Chondrocyte (in vitro differentiated cells): ENCODE measurements around the gene GFRA1. TPM values are rescaled to one million over a fixed set of nuclear protein-coding genes. Genes with fewer than 3 reads are reported as not detected.

Experiments used
- DNase-seq: peaks from one replicate; pipeline ENCODE4 v3.0.0; 2021; ENCODE audit warnings: mixed read lengths, low spot score
- H3K27ac Mint-ChIP-seq: one replicate; pipeline ENCODE4 v1.8.0; 2021; ENCODE audit warnings: mild to moderate bottlenecking, moderate library complexity, mixed read lengths; ENCODE audit not compliant: unreplicated experiment
- H3K27me3 Mint-ChIP-seq: 2 replicates; pipeline ENCODE4 v1.8.0; 2021; ENCODE audit warnings: low read depth, mixed read lengths
- H3K36me3 Mint-ChIP-seq: 2 replicates; pipeline ENCODE4 v1.8.0; 2021; ENCODE audit warnings: low read depth, mixed read lengths
- H3K4me1 Mint-ChIP-seq: 2 replicates; pipeline ENCODE4 v1.8.0; 2021; ENCODE audit warnings: low read depth, mild to moderate bottlenecking, mixed read lengths
- H3K4me3 Mint-ChIP-seq: one replicate; pipeline ENCODE4 v1.8.0; 2021; ENCODE audit warnings: mild to moderate bottlenecking, moderate library complexity, mixed read lengths; ENCODE audit not compliant: unreplicated experiment
- H3K9me3 Mint-ChIP-seq: 2 replicates; pipeline ENCODE4 v1.8.0; 2021; ENCODE audit warnings: low read depth, mixed read lengths
- CTCF ChIP-seq: fragments of 200-600 bp; sonication (generic); IDR thresholded peaks from 2 replicates; pipeline ENCODE4 v1.5.0; 2021; ENCODE audit warnings: antibody characterized with exemption, mild to moderate bottlenecking, moderate library complexity
- total RNA-seq: library from RNA; stranded (reverse); gene quantifications from 3 replicates; pipeline ENCODE4 v1.2.1, GENCODE V29; 2021

Gene GFRA1
- total RNA-seq, 1 donor from 2014 or later: 79.7 TPM

- peaks cover 2% of the 10 kb centered on the region for H3K9me3 Mint-ChIP-seq
- no peaks in the 10 kb centered on the region for H3K27me3 Mint-ChIP-seq
- no peak for DNase-seq
- peaks cover 2% of the 10 kb centered on the region for H3K36me3 Mint-ChIP-seq
- no peak for TF ChIP-seq CTCF
- no peak overlapping the region for H3K27ac Mint-ChIP-seq
- H3K4me1 Mint-ChIP-seq: peaks cover 40% of the 10 kb centered on the region
- H3K4me3 Mint-ChIP-seq: no peak overlapping the region
Measured at GRCh38 chr10:116251602-116252395, 21.2 kb downstream of the GFRA1 start.

DNA sequence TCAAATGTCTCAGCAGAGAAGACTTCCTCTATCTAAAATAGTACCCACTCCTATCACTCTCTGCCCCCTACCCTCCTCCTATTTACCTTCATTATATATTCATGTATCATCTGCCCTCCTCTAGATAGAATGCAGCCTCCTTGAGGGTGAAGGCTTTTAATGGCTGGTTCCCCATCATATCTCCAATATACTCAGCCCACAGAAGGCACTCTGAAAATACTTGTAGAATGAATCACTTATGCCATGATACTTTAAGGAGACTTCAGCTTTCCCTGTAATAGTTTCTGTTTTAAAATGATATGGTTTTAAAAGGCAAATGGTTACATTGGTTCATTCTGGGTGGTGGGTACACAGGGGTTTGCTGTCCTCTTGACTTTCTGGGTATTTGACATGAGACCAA, 25.3 kb downstream of the GFRA1 start:
- no peak for TF ChIP-seq CTCF
- no peak overlapping the region for H3K4me3 Mint-ChIP-seq
- H3K36me3 Mint-ChIP-seq: peaks cover 2% of the 10 kb centered on the region
- H3K4me1 Mint-ChIP-seq: peaks cover 38% of the 10 kb centered on the region
- no peak for DNase-seq
- H3K27ac Mint-ChIP-seq: peak overlapping the region; percentile 67
- peaks cover 2% of the 10 kb centered on the region for H3K9me3 Mint-ChIP-seq
- no peaks in the 10 kb centered on the region for H3K27me3 Mint-ChIP-seq

DNA sequence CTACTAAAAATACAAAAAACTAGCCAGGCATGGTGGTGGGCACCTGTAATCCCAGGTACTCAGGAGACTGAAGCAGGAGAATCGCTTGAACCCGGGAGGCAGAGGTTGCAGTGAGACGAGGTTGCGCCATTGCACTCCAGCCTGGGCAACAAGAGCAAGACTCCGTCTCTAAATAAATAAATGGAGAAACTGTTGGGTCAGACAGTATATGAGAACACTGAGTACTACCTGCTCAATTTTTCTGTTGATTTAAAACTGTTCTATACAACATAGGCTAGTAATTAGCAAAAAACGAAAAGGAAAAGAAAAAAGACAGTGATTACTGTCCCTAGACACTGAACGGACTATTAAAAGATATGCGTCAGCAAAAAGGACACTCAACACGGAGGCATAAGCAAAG, 26.7 kb downstream of the GFRA1 start:
- Mint-ChIP-seq H3K4me3 (no peak overlapping the region), H3K27me3 (no peaks in the 10 kb centered on the region), H3K27ac (no peak overlapping the region), H3K4me1 (peaks cover 47% of the 10 kb centered on the region), H3K9me3 (peaks cover 2% of the 10 kb centered on the region), H3K36me3 (peaks cover 2% of the 10 kb centered on the region)
- no peak for TF ChIP-seq CTCF
- DNase-seq: no peak

DNA sequence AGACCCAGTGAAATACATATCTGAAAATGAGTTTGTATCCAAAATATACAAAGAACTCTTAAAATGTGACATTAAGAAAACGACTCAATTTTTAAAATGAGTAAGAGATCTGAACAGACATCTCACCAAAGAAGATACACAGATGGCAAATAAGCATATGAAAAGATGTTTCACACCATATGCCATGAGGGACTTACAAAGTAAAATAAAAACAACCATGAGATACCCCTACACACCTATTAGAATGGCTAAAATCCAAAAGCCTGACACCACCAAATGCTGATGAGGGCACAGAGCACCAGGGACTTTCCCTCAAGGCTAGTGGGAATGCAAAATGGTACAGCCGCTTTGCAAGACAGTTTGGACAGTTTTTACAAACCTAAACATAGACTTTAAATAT, 27.9 kb downstream of the GFRA1 start:
- no peak for DNase-seq
- H3K27ac Mint-ChIP-seq: peak overlapping the region; percentile 74
- no peak for TF ChIP-seq CTCF
- H3K27me3 Mint-ChIP-seq: no peaks in the 10 kb centered on the region
- H3K4me1 Mint-ChIP-seq: peaks cover 47% of the 10 kb centered on the region
- H3K4me3 Mint-ChIP-seq: no peak overlapping the region
- H3K36me3 Mint-ChIP-seq: peaks cover 2% of the 10 kb centered on the region
- H3K9me3 Mint-ChIP-seq: peaks cover 2% of the 10 kb centered on the region

DNA sequence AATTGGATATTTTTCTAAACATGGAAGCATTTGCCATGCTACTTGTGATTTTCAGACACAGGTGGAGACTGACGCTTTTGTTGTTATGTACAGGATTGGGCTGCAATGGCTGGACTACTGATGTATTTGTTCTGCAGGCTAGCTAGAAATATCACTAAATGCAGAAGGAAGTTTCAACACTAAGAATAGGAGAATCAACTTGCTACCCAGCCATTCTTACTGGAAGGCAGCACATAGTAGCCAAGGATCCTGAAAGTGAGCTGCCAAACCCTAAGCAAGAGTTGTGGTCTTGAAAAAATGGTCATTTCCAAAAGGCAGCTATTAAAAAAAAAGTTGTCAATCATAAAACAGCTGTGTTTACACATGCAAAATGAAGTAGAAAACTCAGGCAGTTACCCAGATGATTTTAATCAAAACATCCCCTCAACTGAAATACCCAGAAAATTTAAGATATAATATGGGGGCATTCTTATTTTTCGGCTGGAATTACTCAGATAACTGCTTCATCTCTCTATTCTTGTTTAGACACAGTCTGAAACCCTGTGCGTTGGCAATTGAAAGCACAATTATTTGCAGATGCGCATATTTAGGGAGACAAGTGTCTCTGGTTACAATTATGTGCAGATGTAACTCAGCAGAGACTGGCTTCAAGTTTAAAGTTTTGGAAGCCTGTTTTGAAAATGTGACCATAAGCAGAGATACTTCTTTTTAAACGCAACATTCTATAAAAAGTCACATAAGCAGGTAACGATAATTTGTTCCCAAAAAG, 31.2 kb downstream of the GFRA1 start:
- H3K27me3 Mint-ChIP-seq: no peaks in the 10 kb centered on the region
- DNase-seq: no peak
- TF ChIP-seq CTCF: no peak
- H3K4me3 Mint-ChIP-seq: no peak overlapping the region
- H3K36me3 Mint-ChIP-seq: no peaks in the 10 kb centered on the region
- H3K9me3 Mint-ChIP-seq: no peaks in the 10 kb centered on the region
- no peak overlapping the region for H3K27ac Mint-ChIP-seq
- H3K4me1 Mint-ChIP-seq: peaks cover 34% of the 10 kb centered on the region
